Calu3 (cell line): ENCODE measurements around the gene NOP9. TPM values are rescaled to one million over a fixed set of nuclear protein-coding genes. Genes with fewer than 3 reads are reported as not detected.

Source experiments
- BruUV-seq: library from RNA; stranded (reverse); fragments of 400-500 nt; replicated peaks from 2 replicates; lab custom pipeline; 2021; lab: Mats Ljungman, UMichigan
- CTCF ChIA-PET: fragments of 300-600 bp; sonication (Branson Sonifier 250); formaldehyde crosslinking; loops from one replicate; lab custom pipeline; 2022; ENCODE audit warnings: antibody characterized with exemption; lab: Charles Lee
- DNase-seq: peaks from one replicate; pipeline ENCODE4 v3.0.0; 2022
- H3K27ac Mint-ChIP-seq: one replicate; pipeline ENCODE4 v1.8.0; 2022; ENCODE audit warnings: mixed read lengths; ENCODE audit not compliant: unreplicated experiment
- H3K27me3 Mint-ChIP-seq: one replicate; pipeline ENCODE4 v1.8.0; 2022; ENCODE audit warnings: mixed read lengths; ENCODE audit not compliant: unreplicated experiment
- H3K36me3 Mint-ChIP-seq: one replicate; pipeline ENCODE4 v1.8.0; 2022; ENCODE audit warnings: mild to moderate bottlenecking, moderate library complexity, mixed read lengths; ENCODE audit not compliant: insufficient read depth, unreplicated experiment
- H3K4me1 Mint-ChIP-seq: one replicate; pipeline ENCODE4 v1.8.0; 2022; ENCODE audit warnings: mild to moderate bottlenecking, low read depth, mixed read lengths; ENCODE audit not compliant: unreplicated experiment
- H3K4me3 Mint-ChIP-seq: one replicate; pipeline ENCODE4 v1.8.0; 2022; ENCODE audit warnings: mild to moderate bottlenecking, low read depth, moderate library complexity, mixed read lengths; ENCODE audit not compliant: unreplicated experiment
- H3K9me3 Mint-ChIP-seq: one replicate; pipeline ENCODE4 v1.8.0; 2022; ENCODE audit warnings: low read depth, mixed read lengths; ENCODE audit not compliant: unreplicated experiment
- intact Hi-C: fragments of 100-400 bp; cut with micrococcal nuclease; formaldehyde crosslinking; loops from one replicate; pipeline ENCODE4 v1.10.0; 2022; ENCODE audit not compliant: unreplicated experiment
- total RNA-seq: library from RNA; stranded (reverse); gene quantifications from 2 replicates; pipeline ENCODE4 v1.2.3, GENCODE V29; 2022
- TF ChIP-seq, protein P1 (sequence below): fragments of 200-600 bp; IDR thresholded peaks from one replicate; pipeline ENCODE4 v1.8.0; 2022; ENCODE audit warnings: antibody characterized with exemption; ENCODE audit not compliant: unreplicated experiment

The NOP9 gene
- total RNA-seq, 1 experiment from 2014 or later: 35.9 TPM

DNA sequence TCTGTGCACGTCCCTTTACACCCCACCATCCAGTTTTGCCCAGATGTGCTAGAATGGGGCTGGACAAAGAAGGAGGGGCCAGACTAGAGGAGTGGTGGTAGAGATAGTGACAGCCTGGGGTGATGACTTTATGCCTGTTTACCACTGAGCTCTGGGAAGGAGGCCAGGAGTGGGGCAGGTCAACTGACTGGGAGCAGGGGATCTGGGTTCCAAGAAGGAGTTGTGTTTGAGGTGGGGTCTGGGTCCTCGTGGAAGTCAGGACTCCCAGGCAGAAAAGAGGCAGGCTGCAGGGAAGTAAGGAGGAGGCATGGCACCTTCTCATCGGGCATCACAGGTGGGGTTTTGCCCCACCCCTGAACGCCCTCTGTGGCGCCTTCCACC, 10.6 kb downstream of the NOP9 start:
- H3K4me3 Mint-ChIP-seq: no peak overlapping the region
- TF ChIP-seq, protein P1, sequence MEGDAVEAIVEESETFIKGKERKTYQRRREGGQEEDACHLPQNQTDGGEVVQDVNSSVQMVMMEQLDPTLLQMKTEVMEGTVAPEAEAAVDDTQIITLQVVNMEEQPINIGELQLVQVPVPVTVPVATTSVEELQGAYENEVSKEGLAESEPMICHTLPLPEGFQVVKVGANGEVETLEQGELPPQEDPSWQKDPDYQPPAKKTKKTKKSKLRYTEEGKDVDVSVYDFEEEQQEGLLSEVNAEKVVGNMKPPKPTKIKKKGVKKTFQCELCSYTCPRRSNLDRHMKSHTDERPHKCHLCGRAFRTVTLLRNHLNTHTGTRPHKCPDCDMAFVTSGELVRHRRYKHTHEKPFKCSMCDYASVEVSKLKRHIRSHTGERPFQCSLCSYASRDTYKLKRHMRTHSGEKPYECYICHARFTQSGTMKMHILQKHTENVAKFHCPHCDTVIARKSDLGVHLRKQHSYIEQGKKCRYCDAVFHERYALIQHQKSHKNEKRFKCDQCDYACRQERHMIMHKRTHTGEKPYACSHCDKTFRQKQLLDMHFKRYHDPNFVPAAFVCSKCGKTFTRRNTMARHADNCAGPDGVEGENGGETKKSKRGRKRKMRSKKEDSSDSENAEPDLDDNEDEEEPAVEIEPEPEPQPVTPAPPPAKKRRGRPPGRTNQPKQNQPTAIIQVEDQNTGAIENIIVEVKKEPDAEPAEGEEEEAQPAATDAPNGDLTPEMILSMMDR: no peak
- peaks cover 40% of the 10 kb centered on the region for H3K36me3 Mint-ChIP-seq
- no TSS peak for BruUV-seq
- intact Hi-C loops: no loop called here
- H3K9me3 Mint-ChIP-seq: no peaks in the 10 kb centered on the region
- peaks cover 21% of the 10 kb centered on the region for H3K4me1 Mint-ChIP-seq
- no peak overlapping the region for H3K27ac Mint-ChIP-seq
- no peak for DNase-seq
- H3K27me3 Mint-ChIP-seq: no peaks in the 10 kb centered on the region
- CTCF ChIA-PET: no interaction called here

DNA sequence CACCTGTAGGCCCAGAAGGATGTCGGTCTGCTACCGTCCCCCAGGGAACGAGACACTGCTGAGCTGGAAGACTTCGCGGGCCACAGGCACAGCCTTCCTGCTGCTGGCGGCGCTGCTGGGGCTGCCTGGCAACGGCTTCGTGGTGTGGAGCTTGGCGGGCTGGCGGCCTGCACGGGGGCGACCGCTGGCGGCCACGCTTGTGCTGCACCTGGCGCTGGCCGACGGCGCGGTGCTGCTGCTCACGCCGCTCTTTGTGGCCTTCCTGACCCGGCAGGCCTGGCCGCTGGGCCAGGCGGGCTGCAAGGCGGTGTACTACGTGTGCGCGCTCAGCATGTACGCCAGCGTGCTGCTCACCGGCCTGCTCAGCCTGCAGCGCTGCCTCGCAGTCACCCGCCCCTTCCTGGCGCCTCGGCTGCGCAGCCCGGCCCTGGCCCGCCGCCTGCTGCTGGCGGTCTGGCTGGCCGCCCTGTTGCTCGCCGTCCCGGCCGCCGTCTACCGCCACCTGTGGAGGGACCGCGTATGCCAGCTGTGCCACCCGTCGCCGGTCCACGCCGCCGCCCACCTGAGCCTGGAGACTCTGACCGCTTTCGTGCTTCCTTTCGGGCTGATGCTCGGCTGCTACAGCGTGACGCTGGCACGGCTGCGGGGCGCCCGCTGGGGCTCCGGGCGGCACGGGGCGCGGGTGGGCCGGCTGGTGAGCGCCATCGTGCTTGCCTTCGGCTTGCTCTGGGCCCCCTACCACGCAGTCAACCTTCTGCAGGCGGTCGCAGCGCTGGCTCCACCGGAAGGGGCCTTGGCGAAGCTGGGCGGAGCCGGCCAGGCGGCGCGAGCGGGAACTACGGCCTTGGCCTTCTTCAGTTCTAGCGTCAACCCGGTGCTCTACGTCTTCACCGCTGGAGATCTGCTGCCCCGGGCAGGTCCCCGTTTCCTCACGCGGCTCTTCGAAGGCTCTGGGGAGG, 11.3 kb downstream of the NOP9 start, which contains the start of gene LTB4R:
Gene LTB4R (plus strand): TSS at position 857 of the 959 bp plus-strand sequence. CDS start 4,150 bp downstream, outside the sequence.
- intact Hi-C loops: no loop called here
- Mint-ChIP-seq H3K4me1 (peaks cover 26% of the 10 kb centered on the region), H3K27me3 (peaks cover 5% of the 10 kb centered on the region), H3K27ac (no peak within 1 kb of the TSS), H3K36me3 (peaks cover 45% of the 10 kb centered on the region), H3K4me3 (no peak within 1 kb of the TSS), H3K9me3 (no peaks in the 10 kb centered on the region)
- TF ChIP-seq, protein P1: no peak
- BruUV-seq: no TSS peak
- DNase-seq: no peak
- CTCF ChIA-PET: no interaction called here

DNA sequence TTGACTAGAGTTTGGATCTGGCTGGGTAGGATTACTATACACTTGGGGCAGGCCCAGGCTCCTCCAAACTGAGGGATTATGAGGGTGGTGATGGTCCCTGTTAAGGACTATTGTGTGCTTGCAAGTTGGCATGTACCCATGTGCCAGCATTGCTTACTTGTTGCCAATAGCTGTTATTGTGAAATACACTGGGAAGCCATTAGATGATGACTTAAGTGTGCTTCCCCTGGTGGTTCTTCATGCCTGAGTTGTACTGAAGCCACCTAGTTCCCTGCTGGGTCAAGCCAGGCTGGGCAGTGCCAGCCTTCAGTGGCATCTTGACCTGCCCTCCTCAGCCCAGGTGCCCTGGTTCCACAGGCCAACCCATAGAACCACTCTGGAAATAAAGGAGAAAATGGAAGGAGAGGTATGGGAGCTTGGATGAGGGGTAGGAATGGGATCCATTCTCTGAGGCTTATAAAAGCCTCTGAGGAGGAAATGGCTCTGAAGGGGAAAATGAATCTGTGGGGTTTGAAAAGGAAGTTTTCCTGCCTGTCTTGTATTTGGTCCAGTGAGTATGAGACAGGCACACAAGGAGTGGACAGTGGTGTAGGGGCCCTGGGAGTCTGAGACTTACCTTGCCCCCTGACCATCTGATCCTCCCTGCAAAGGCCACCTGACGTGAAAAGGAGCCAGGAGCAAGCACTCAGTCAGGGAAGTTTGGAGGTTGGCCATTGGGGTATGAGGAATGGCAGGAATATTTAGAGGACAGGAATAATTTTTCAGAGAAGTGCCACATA, 12.4 kb downstream of the NOP9 start:
- CTCF ChIA-PET: no interaction called here
- H3K9me3 Mint-ChIP-seq: no peaks in the 10 kb centered on the region
- DNase-seq: no peak
- peaks cover 23% of the 10 kb centered on the region for H3K4me1 Mint-ChIP-seq
- no peak overlapping the region for H3K27ac Mint-ChIP-seq
- no peak overlapping the region for H3K4me3 Mint-ChIP-seq
- peaks cover 50% of the 10 kb centered on the region for H3K36me3 Mint-ChIP-seq
- TF ChIP-seq, protein P1: no peak
- no TSS peak for BruUV-seq
- H3K27me3 Mint-ChIP-seq: peaks cover 14% of the 10 kb centered on the region
- intact Hi-C loops: no loop called here

DNA sequence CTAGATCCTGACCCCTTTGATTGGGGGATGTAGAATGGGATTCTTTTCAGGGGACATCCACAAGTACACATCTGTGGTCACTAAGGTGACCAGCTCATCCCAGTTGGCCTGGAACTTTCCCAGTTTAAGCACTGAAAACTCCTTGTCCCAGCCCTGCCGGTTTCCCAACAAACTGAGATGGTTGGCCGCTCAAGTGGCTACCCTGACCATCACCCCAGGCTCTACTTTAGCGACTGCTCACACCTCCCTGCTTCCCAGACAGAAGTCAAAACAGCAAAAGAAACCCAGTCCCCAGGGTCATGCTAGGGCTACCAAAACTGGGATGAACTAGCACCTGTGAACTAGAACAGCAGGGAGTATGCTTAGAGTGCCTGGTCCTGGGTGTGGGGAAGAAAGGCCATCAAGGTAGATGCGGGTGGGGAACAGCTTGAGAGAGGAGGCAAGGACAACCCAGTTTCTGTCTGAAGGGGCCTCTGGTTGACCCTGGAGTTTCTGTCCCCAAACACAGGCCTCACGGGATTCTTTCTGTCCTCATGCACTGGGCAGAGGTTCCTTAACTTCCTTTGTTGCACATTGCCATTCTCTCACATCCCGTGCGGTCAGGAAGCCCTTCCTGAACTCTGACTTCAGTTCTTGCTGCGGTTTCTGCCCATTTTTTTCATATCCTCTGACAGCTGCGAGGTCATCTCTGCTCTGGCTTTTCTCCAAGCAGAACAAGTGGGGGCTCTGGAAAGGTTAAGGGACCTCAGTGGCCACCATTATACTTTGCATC, 13.3 kb downstream of the NOP9 start:
- Mint-ChIP-seq H3K36me3 (peaks cover 51% of the 10 kb centered on the region), H3K27me3 (peaks cover 23% of the 10 kb centered on the region), H3K4me3 (no peak overlapping the region), H3K9me3 (no peaks in the 10 kb centered on the region), H3K27ac (no peak overlapping the region), H3K4me1 (peaks cover 14% of the 10 kb centered on the region)
- no peak for DNase-seq
- TF ChIP-seq, protein P1: no peak
- CTCF ChIA-PET: interaction anchor here (0.5 kb wide), 1 partner anchor 187 kb away, joined by 3 read pairs; no protein-coding TSS in a partner anchor
- BruUV-seq: no TSS peak
- intact Hi-C loops: no loop called here
